HG02642 (cell line): ENCODE results near the gene PPP1CA.

ENCODE experiments used
- ATAC-seq: cut with Tn5 transposase; IDR thresholded peaks from one replicate; pipeline ENCODE4 v1.9.1; 2021; ENCODE audit warnings: mild to moderate bottlenecking; ENCODE audit not compliant: unreplicated experiment, poor library complexity

Gene PPP1CA

GRCh38 chr11:67355794-67356386, 45.8 kb downstream of the PPP1CA start:
- ATAC-seq = no peak

- no peak for ATAC-seq
Observed at GRCh38 chr11:67355023-67355793, 46.5 kb downstream of the PPP1CA start.

- no peak for ATAC-seq
Observed at GRCh38 chr11:67354075-67355022, 47.3 kb downstream of the PPP1CA start.

- peak; percentile 82 for ATAC-seq
Observed at GRCh38 chr11:67353317-67354074, 48.2 kb downstream of the PPP1CA start, which contains the start of gene POLD4. POLD4 (minus strand) TSS chr11:67353546; CDS start chr11:67353399, 147 bp downstream.

- ATAC-seq = peak; percentile 15
Observed at GRCh38 chr11:67352546-67353316, 48.9 kb downstream of the PPP1CA start.

GRCh38 chr11:67351275-67352005, 50.2 kb downstream of the PPP1CA start:
- ATAC-seq = no peak

GRCh38 chr11:67349928-67350465, 51.7 kb downstream of the PPP1CA start:
- no peak for ATAC-seq

- ATAC-seq = no peak
Observed at GRCh38 chr11:67349457-67349856, 52.2 kb downstream of the PPP1CA start.

- ATAC-seq = no peak
Observed at GRCh38 chr11:67349036-67349435, 52.6 kb downstream of the PPP1CA start.
